ENCODE measurements around the gene SH2B3. TPM values are rescaled to one million over a fixed set of nuclear protein-coding genes. Genes with fewer than 3 reads are reported as not detected.

The SH2B3 gene
- total and polyA plus RNA-seq, 2 donors (not counting 1 experiment from before 2014, with no cell fraction given): 21.9 to 69.4 TPM

DNA sequence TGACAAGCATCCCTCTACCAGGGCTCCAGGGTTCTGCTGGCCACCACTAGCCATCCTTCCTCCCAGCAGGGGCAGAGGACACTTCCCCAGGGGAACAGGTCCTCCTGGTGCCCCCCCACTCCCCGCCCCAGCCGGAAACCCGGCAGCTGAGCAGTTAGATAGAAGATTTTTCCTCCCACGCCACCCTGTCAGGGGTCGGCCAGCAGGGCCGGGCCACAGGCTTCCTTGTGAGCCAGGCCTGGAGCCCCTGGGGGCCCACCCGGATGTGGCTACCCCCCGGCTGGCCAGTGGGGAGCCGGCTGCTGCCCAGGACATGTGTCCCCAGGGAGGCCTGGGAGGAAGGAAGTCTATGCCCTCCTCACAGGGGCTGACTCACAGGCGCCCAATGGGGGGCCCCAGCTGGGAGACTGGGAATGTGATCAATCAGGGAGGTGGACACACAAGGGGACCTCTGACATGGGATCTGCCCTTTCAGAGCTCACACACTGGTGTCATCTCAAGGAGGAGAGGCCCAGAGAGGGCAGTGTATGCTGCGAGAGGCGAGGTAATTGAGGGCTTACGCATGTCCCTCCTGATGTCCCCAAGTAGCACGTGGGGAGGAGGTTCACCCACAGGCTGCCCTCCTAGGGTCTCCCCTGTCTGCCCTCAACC is 4.2 kb downstream of the SH2B3 start:
- Histone ChIP-seq H3K4me3 (ENCODE audit: control extremely low read depth in 1 of 5, extremely low read depth in 1 of 5, insufficient read depth in 1 of 5, low read depth in 2 of 5, low read length in 4 of 5) (peak overlapping the region in 4 of 5 experiments; percentile 1 to 40 (median 20)), H3K27ac (ENCODE audit: low read length in 2 of 2) (peak overlapping the region; percentile 67 to 97), H3K79me2 (ENCODE audit: control insufficient read depth, insufficient read depth, low read length) (peaks cover 90% of the 10 kb centered on the region), H4K20me1 (ENCODE audit: control insufficient read depth, insufficient read depth, low read length, poor library complexity, severe bottlenecking) (peaks cover 84% of the 10 kb centered on the region), H3K9me3 (ENCODE audit: control extremely low read depth in 1 of 3, control insufficient read depth in 2 of 3, insufficient read depth in 1 of 3, low read length in 2 of 3) (no peaks in the 10 kb centered on the region), H3K4me1 (ENCODE audit: control insufficient read depth in 2 of 2, insufficient read depth in 2 of 2, low read length in 2 of 2) (peaks cover 70 to 81% of the 10 kb centered on the region in 2 donors), H3K4me2 (replicated peaks; ENCODE audit: low read depth, low read length, poor library complexity, severe bottlenecking) (peak overlapping the region; percentile 95), H2AFZ (ENCODE audit: insufficient read depth, low read depth, low read length, poor library complexity, severe bottlenecking) (no peak overlapping the region), H3K27me3 (replicated peaks in 1 of 4; ENCODE audit: control extremely low read depth in 1 of 4, control insufficient read depth in 3 of 4, insufficient read depth in 4 of 4, low read length in 3 of 4) (no peaks in the 10 kb centered on the region), H3K36me3 (replicated peaks in 1 of 2; ENCODE audit: control extremely low read depth in 1 of 2, control insufficient read depth in 1 of 2, extremely low read depth in 1 of 2, insufficient read depth in 2 of 2, low read length in 1 of 2) (peaks cover 1 to 8% of the 10 kb centered on the region in 2 experiments), H3K9ac (ENCODE audit: low read length) (peak overlapping the region; percentile 27)
- POLR2A ChIA-PET: interaction anchor here (6.9 kb wide), 1 partner anchor 25 kb away, joined by 36 read pairs; no protein-coding TSS in a partner anchor
- WGBS (ENCODE audit: insufficient coverage): 22% methylated on average over 14 of the region's 14 CpGs
- Mint-ChIP-seq H3K27me3 (no peaks in the 10 kb centered on the region), H3K4me1 (peaks cover 79% of the 10 kb centered on the region), H3K27ac (peak overlapping the region; percentile 79), H3K4me3 (peak overlapping the region; percentile 89), H3K9me3 (ENCODE audit: insufficient read depth) (no peaks in the 10 kb centered on the region)
- CTCF ChIA-PET: interaction anchor here (4.6 to 22.7 kb wide), 2 partner anchors 14 to 34 kb away, joined by 35 to 1472 read pairs; no protein-coding TSS in a partner anchor
- intact Hi-C loops (cut with micrococcal nuclease): loop anchor here (5.0 kb wide), 1 partner anchor 352 kb away; no protein-coding TSS in a partner anchor
- peak; percentile 55 for DNase-seq
- TF ChIP-seq, protein P1, sequence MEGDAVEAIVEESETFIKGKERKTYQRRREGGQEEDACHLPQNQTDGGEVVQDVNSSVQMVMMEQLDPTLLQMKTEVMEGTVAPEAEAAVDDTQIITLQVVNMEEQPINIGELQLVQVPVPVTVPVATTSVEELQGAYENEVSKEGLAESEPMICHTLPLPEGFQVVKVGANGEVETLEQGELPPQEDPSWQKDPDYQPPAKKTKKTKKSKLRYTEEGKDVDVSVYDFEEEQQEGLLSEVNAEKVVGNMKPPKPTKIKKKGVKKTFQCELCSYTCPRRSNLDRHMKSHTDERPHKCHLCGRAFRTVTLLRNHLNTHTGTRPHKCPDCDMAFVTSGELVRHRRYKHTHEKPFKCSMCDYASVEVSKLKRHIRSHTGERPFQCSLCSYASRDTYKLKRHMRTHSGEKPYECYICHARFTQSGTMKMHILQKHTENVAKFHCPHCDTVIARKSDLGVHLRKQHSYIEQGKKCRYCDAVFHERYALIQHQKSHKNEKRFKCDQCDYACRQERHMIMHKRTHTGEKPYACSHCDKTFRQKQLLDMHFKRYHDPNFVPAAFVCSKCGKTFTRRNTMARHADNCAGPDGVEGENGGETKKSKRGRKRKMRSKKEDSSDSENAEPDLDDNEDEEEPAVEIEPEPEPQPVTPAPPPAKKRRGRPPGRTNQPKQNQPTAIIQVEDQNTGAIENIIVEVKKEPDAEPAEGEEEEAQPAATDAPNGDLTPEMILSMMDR (IDR thresholded peaks at IDR 0.05): no peak
- TF ChIP-seq EZH2 (IDR thresholded peaks at IDR 0.05; ENCODE audit: borderline replicate concordance, insufficient read depth, low read depth, low read length, poor library complexity, severe bottlenecking): no peak
- ATAC-seq (ENCODE audit: low read depth): no peak
